SK-N-MC (cell line): ENCODE data around the gene PTPRF.
A peak's percentile ranks its signal among the peaks of the same experiment; 100 is the strongest.
"Not testable (repeated sequence)": the region's sequence is repeated elsewhere in the genome, so short reads cannot be mapped to it uniquely, and the experiment has no call there.

Source experiments
- DNase-seq: peaks from one replicate; pipeline ENCODE4 v3.0.0-alpha.2; 2011; ENCODE audit warnings: low read depth, low spot score
- H3K27ac ChIP-seq: fragments of 200-600 bp; sonication (generic); 2 replicates; pipeline ENCODE4 v1.5.1; 2016; ENCODE audit warnings: mixed run types
- H3K36me3 ChIP-seq: fragments of 200-600 bp; sonication (generic); 2 replicates; pipeline ENCODE4 v1.6.1; 2017; ENCODE audit warnings: antibody characterized with exemption, low read length, mixed read lengths; ENCODE audit not compliant: insufficient read depth
- H3K4me3 ChIP-seq: fragments of 200-600 bp; sonication (generic); 2 replicates; pipeline ENCODE4 v1.5.1; 2016
- H3K9ac ChIP-seq: fragments of 200-600 bp; sonication (generic); 2 replicates; pipeline ENCODE4 v1.8.0; 2017; ENCODE audit warnings: mixed run types, mixed read lengths; ENCODE audit not compliant: insufficient read length
- H3K9me3 ChIP-seq: fragments of 200-600 bp; sonication (generic); 2 replicates; pipeline ENCODE4 v1.6.1; 2017; ENCODE audit warnings: low read depth, mild to moderate bottlenecking, antibody characterized with exemption, low read length, moderate library complexity, mixed read lengths
- EZH2 ChIP-seq: fragments of 200-600 bp; sonication (generic); IDR thresholded peaks from one replicate; pipeline ENCODE4 v1.6.1; 2017; ENCODE audit warnings: antibody characterized with exemption
- FOXP2 ChIP-seq: optimal IDR thresholded peaks from 2 replicates; pipeline ENCODE3; 2011; ENCODE audit warnings: mild to moderate bottlenecking, moderate library complexity; ENCODE audit not compliant: insufficient read depth; ENCODE audit errors: extremely low read length, control extremely low read depth
- POLR2AphosphoS5 ChIP-seq: IDR thresholded peaks from 2 replicates; pipeline ENCODE4 v1.6.1; 2012; ENCODE audit warnings: mild to moderate bottlenecking, low read depth, low read length, borderline replicate concordance

The PTPRF gene

DNA sequence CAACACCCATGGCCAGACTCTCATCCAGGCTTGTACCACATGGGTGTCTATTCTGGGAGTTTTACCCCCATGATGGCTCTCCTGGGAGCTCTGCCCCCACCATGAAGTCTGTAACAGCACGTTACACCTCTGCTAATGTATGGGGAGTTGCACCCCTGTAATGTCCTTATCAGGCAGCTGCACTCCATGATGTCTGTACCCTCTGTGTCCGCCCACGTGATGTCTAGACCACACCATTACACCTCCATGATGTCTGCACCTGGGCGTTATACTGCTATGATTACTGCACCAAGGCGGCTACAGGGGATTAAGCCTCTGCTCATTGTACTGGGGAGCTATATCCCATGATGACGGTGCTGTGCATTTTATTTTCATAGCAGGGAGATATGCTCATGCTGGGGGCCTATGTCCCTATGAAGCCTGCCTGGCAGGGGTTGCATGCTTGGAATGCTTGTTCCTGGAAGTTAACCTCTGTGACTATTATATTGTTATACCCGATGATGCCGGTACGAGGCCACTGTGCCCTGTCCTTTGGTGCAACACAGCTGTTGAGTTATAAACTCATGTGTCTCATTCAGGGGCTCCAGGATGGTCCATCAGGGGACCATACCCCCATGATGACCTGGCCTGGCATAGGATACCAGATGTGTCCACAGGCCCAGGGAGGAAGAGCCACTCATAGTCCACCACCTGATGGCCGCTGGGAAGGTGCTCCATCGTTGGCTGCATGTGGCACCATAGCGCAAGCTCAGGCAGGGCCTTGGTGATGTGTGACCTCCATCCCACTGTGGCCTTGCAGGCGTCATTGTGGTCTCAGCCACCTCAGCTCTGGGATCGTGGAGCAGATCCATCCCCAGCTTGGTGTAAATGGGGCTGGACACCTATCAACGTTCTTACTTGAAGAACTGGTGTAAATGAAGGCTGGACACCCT is 12.1 kb downstream of the PTPRF start:
- no peak for DNase-seq
- no peak overlapping the region for H3K4me3 ChIP-seq
- no peak overlapping the region for H3K27ac ChIP-seq
- no peak overlapping the region for H3K9ac ChIP-seq
- no peaks in the 10 kb centered on the region for H3K9me3 ChIP-seq
- H3K36me3 ChIP-seq = peaks cover 31% of the 10 kb centered on the region
- TF ChIP-seq POLR2AphosphoS5 (no peak), EZH2 (no peak), FOXP2 (no peak)

DNA sequence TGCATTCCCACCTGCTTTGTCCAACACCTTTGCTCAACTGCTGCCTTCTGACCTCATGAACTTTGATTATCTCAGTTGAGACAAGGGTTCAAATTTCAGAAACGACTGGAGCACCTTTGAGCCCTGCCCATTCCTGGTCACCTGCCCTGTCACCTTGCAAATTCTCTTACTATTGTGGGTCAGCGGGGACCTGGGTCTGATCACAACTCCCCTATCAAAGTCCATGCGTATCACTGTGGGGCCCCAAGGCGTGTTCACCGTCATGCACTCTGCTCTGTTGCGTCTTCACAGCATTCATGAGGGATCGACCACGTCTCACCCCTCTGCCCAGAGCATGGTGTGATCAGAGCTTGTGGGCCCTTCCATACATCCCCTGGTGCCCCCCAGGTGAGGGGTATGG is 12.9 kb downstream of the PTPRF start:
- Histone ChIP-seq H3K9me3 (no peaks in the 10 kb centered on the region), H3K27ac (no peak overlapping the region), H3K36me3 (peaks cover 25% of the 10 kb centered on the region), H3K4me3 (no peak overlapping the region), H3K9ac (no peak overlapping the region)
- DNase-seq = no peak
- no peak for TF ChIP-seq POLR2AphosphoS5
- TF ChIP-seq EZH2 = no peak
- TF ChIP-seq FOXP2 = no peak

DNA sequence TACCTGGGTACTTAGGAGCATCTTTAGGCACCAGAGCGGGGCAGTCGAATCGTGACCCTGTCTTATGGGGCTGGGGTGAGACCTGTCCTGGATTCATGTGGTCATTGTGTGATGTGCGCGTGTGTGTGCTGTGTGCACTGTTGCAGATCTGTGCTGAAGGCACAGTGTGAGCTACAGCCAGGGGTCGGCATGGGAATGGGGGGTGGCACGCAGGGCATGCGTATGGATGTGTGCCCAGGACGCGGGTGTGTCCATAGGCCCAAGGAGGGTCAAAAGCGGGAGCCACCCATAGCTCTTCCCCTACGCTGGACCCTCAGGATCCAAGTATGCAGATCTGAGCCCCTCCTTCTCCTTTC is 14.6 kb downstream of the PTPRF start:
- TF ChIP-seq EZH2 (no peak), FOXP2 (no peak), POLR2AphosphoS5 (no peak)
- H3K4me3 ChIP-seq = no peak overlapping the region; the same call in 1 of the 2 replicates
- peaks cover 19% of the 10 kb centered on the region for H3K36me3 ChIP-seq
- no peak overlapping the region for H3K27ac ChIP-seq
- H3K9ac ChIP-seq = no peak overlapping the region
- no peak for DNase-seq
- H3K9me3 ChIP-seq = no peaks in the 10 kb centered on the region

DNA sequence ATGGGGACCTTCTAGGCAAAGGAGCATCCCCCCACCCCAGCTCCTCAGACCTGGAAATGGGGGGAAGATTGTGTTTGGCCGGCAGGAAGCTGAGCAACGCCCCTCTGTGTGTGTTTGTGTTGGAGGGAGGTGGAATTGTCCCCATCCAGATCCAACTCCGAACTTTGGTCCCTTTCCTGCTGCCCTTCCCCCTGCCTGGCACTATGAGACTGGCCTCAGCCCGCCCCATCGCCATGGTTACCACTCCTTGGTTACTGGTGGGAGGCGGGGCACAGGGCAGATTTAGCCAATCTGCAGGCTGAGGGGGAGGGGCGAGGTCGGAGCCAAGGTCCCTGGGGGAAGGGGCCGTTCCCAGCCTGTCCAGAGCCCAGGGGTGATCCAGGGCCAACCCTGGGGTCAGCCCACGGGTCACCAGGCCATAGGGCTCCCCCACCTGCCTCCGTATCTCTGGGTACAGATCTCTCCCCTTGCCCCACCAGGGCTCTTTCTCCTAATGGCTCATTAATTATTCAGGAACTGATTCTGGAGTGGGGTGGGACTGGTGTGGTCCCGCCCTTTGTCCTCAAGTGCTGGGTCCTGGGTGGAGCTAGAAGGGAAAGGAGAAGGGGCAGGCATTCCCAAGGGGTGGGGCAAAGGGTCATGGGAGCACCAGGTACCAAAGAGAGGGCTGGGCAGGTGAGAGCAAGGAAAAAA is 15.2 kb downstream of the PTPRF start:
- no peak overlapping the region for H3K9ac ChIP-seq
- H3K9me3 ChIP-seq = no peaks in the 10 kb centered on the region
- peak overlapping the region; percentile 49 for H3K4me3 ChIP-seq
- no peak for DNase-seq
- no peak overlapping the region for H3K27ac ChIP-seq
- TF ChIP-seq POLR2AphosphoS5 (no peak), EZH2 (no peak), FOXP2 (no peak)
- H3K36me3 ChIP-seq = peaks cover 19% of the 10 kb centered on the region

DNA sequence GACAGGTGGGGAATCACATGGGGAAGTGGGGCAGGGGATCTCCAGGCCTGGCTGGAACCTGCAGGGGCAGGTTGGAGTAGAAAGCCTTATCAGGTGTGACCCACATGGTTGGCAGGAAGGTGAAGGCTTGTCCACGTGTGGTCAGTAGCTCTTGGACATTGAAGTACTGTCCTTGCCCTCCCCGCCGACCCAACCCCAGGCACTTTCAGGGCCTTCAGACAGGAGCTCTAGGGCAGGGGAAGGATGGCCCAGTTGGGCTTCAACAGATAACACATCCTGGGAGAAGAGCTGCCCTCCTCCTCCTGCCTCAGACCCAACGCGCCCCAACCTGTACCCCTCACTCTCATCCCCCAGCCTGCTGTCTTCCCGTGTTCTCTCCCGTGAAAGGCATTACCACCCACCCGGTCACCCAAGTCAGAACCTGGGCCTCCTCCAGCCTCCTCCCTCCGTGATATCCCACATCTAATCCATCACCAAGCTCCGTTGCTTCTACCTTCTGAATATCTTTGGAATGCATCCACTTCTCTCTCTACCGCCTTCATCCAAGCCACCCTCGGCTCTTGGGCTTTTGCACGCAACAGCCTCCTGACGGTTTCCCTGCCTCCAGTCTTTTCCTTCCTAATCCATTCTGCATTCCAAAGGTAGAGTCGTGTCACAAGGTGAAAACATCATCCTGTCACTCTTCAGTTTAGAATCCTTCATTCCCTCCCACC is 15.9 kb downstream of the PTPRF start:
- no peak overlapping the region for H3K27ac ChIP-seq
- H3K9me3 ChIP-seq = no peaks in the 10 kb centered on the region
- H3K4me3 ChIP-seq = no peak overlapping the region; the same call in 1 of the 2 replicates
- no peak for TF ChIP-seq POLR2AphosphoS5
- TF ChIP-seq FOXP2 = no peak
- no peak for TF ChIP-seq EZH2
- no peak for DNase-seq
- no peak overlapping the region for H3K9ac ChIP-seq
- H3K36me3 ChIP-seq = peaks cover 19% of the 10 kb centered on the region

DNA sequence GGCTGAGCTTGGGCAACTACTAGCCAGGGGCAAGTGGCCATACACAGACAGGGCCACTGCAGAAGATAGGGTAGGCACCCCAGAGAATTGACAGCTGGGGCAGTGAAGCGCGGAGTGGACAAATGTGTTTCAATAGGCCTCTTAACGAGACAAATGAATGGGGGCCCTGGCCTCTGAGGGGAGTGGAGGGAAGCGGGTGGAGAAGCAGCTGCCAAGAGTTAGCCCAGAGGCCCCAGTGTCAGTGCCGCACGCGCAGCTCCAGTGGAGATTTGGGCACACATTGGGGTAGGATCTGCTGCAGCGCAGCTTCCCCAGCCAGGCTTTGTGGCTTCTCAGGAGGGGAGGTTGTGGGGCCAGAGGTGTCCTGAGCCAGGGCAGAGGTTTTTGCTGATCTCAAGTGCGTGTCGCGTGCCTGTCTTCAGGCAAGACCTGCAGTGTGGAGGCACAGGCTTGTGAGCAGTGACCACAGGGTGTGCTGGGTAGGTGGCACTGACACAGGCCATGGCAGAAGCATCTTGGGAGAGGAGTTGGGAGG is 16.9 kb downstream of the PTPRF start:
- TF ChIP-seq FOXP2 = no peak
- TF ChIP-seq EZH2 = no peak
- no peak for TF ChIP-seq POLR2AphosphoS5
- no peak for DNase-seq
- Histone ChIP-seq H3K4me3 (no peak overlapping the region), H3K9me3 (no peaks in the 10 kb centered on the region), H3K9ac (no peak overlapping the region), H3K36me3 (peaks cover 19% of the 10 kb centered on the region; the same call in 1 of the 2 replicates), H3K27ac (no peak overlapping the region)

DNA sequence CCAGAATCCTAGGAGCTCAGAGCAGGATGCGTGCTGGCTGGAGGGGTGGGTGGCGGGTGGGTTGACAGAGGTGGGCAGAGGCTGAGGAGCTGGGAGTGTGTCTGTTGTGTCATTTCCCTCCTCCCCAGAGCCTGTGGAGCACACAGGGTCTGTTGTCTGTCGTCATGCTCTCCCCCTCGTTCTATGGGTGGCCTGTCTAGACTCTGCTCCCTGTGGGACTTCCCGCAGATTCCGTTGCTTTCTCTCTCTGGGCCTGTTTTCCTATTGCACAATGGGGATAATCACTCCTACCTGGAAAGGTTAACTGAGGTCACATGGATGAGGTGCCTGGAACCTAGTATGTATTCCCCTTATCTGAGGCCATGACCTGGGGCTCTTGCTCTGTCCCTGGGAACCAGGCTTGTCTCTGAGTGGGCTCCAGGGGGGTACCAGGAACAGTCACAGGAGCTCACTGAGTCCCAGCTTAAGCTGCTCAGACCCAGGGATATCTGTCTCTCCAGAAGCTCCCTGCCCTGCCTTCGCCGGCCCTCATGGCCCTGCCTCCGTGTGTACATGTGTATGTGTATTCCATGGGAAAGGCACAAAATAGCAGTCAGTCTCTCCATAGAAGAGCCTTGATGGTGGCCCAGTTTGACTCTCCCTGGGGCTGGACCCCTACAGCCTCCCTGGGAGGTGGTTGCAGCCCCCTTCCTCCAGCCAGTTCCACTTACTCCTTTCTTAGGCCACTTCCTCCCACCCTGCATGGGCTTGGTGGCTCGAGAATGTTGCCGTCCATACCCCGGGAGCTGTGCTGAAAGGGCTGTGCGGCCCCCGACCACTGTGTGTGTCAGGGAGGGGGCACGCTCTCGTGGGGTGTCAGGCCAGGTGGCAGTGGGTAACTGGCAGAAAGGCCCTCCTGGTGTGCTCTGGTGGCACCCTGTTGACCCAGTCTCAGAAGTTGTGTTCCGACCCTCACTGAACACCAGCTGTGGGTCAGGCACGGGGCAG is 17.9 kb downstream of the PTPRF start:
- Histone ChIP-seq H3K36me3 (peaks cover 20% of the 10 kb centered on the region; the same call in 1 of the 2 replicates), H3K4me3 (no peak overlapping the region), H3K9ac (no peak overlapping the region), H3K27ac (no peak overlapping the region), H3K9me3 (no peaks in the 10 kb centered on the region)
- no peak for DNase-seq
- TF ChIP-seq FOXP2 (no peak), POLR2AphosphoS5 (no peak), EZH2 (no peak)

DNA sequence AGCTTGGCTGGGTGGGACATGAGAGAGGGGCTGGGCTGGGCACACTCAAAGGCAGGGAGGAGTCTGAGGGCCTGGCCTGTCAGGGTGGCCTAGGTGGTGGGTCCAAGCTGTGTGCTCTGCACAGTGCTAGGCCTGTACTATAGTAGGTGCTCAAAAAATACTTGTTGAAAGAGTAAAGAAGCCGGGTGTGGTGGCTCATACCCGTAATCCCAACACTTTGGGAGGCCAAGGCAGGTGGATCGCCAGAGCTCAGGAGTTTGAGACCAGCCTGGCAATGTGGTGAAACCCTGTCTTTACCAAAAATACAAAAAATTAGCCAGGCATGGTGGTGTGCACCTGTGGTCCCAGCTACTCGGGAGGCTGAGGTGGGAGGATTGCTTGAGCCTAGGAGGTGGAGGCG is 18.7 kb downstream of the PTPRF start:
- DNase-seq, H3K4me3 ChIP-seq, H3K9ac ChIP-seq, H3K27ac ChIP-seq, H3K9me3 ChIP-seq: not testable (repeated sequence)
- H3K36me3 ChIP-seq = peaks cover 28% of the 10 kb centered on the region; the same call in 1 of the 2 replicates
